Measurements from ENCODE around the gene PATJ.

GRCh38 chr1:62181532-62181931 is 439.3 kb downstream of the PATJ start:
- TF ChIP-seq ZNF891 (CRISPR knock-in tag; IDR thresholded peaks at IDR 0.05) (no peak), CAMTA2 (CRISPR knock-in tag; IDR thresholded peaks at IDR 0.05; ENCODE audit: borderline replicate concordance) (no peak), POLR2A (IDR thresholded peaks at IDR 0.05; ENCODE audit: insufficient read depth in 1 of 2, low read depth in 2 of 2, low read length in 2 of 2) (no peak), HMG20B (CRISPR knock-in tag; conservative IDR thresholded peaks at IDR 0.05) (no peak), ZNF768 (CRISPR knock-in tag; IDR thresholded peaks at IDR 0.05) (no peak)
